Measurements from ENCODE around the gene FBXL7. TPM values are rescaled to one million over a fixed set of nuclear protein-coding genes. Genes with fewer than 3 reads are reported as not detected.

FBXL7 gene
- total RNA-seq, 4 donors from 2014 or later, result 14.2 to 32.1 (median 24.9) TPM

- Histone ChIP-seq H3K27me3 (no peaks in the 10 kb centered on the region), H3K4me1 (peaks cover 0 to 15% (median 0%) of the 10 kb centered on the region in 3 donors), H3K9me3 (no peaks in the 10 kb centered on the region), H3K27ac (no peak overlapping the region), H3K36me3 (no peaks in the 10 kb centered on the region), H3K4me3 (no peak overlapping the region)
- no peak for ATAC-seq
- no peak for TF ChIP-seq EP300 (IDR thresholded peaks at IDR 0.05)
- TF ChIP-seq, protein P1, sequence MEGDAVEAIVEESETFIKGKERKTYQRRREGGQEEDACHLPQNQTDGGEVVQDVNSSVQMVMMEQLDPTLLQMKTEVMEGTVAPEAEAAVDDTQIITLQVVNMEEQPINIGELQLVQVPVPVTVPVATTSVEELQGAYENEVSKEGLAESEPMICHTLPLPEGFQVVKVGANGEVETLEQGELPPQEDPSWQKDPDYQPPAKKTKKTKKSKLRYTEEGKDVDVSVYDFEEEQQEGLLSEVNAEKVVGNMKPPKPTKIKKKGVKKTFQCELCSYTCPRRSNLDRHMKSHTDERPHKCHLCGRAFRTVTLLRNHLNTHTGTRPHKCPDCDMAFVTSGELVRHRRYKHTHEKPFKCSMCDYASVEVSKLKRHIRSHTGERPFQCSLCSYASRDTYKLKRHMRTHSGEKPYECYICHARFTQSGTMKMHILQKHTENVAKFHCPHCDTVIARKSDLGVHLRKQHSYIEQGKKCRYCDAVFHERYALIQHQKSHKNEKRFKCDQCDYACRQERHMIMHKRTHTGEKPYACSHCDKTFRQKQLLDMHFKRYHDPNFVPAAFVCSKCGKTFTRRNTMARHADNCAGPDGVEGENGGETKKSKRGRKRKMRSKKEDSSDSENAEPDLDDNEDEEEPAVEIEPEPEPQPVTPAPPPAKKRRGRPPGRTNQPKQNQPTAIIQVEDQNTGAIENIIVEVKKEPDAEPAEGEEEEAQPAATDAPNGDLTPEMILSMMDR (IDR thresholded peaks at IDR 0.05), result no peak
- no peak for TF ChIP-seq POLR2A (IDR thresholded peaks at IDR 0.05)
- TF ChIP-seq POLR2AphosphoS5 (IDR thresholded peaks at IDR 0.05), result no peak
- WGBS, 2 donors (ENCODE audit: low coverage in 1 of 2), result 100% methylated on average over 1 of the region's 1 CpG
Observed at GRCh38 chr5:15637345-15637744, 137.4 kb downstream of the FBXL7 start.

- H3K4me1 ChIP-seq, result peaks cover 0 to 16% (median 0%) of the 10 kb centered on the region in 3 donors
- 83 to 86% methylated on average over 1 to 2 of the region's 2 CpGs for WGBS, 2 donors (ENCODE audit: low coverage in 1 of 2)
- H3K4me3 ChIP-seq, result no peak overlapping the region
- H3K27me3 ChIP-seq, result no peaks in the 10 kb centered on the region
- TF ChIP-seq EP300 (IDR thresholded peaks at IDR 0.05), result no peak
- TF ChIP-seq POLR2A (IDR thresholded peaks at IDR 0.05), result no peak
- TF ChIP-seq, protein P1 (IDR thresholded peaks at IDR 0.05), result no peak
- no peak for TF ChIP-seq POLR2AphosphoS5 (IDR thresholded peaks at IDR 0.05)
- no peaks in the 10 kb centered on the region for H3K9me3 ChIP-seq
- no peak overlapping the region for H3K27ac ChIP-seq
- ATAC-seq, result no peak
- H3K36me3 ChIP-seq, result no peaks in the 10 kb centered on the region
Observed at GRCh38 chr5:15637886-15638285, 137.9 kb downstream of the FBXL7 start.

DNA sequence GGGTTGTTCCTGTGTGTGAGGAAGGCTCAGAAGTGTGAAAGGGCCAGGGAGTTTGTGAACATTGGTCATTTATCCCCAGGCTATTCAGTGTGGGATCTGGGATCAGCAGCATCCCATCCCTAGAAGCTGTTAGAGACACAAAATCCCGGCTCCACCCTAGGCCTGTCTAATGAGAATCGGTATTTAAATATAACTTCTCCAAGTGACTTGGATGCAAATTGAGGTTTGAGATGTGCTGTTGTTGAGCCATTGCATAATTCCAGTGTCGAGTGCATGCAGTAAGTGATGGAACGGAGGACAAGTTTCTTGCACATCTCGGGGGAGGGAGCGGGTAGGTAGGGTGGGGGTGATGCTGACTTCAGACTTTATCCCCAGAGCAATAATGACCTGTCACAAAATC is 138.3 kb downstream of the FBXL7 start:
- Histone ChIP-seq H3K4me3 (no peak overlapping the region), H3K27me3 (no peaks in the 10 kb centered on the region), H3K36me3 (no peaks in the 10 kb centered on the region), H3K27ac (no peak overlapping the region), H3K4me1 (peaks cover under 1 to 20% (median 2%) of the 10 kb centered on the region in 3 donors), H3K9me3 (no peaks in the 10 kb centered on the region)
- TF ChIP-seq POLR2A (IDR thresholded peaks at IDR 0.05) (no peak), POLR2AphosphoS5 (IDR thresholded peaks at IDR 0.05) (no peak), EP300 (IDR thresholded peaks at IDR 0.05) (no peak)
- TF ChIP-seq, protein P1 (IDR thresholded peaks at IDR 0.05), result no peak
- no peak for ATAC-seq
- 90% methylated on average over 5 of the region's 6 CpGs; no CpG with 5 or more reads in 1 of the 2 donors for WGBS, 2 donors (ENCODE audit: low coverage in 1 of 2)

- Histone ChIP-seq H3K27ac (no peak overlapping the region), H3K4me1 (peaks cover 6 to 30% (median 9%) of the 10 kb centered on the region in 3 donors), H3K9me3 (no peaks in the 10 kb centered on the region), H3K4me3 (no peak overlapping the region), H3K36me3 (no peaks in the 10 kb centered on the region), H3K27me3 (no peaks in the 10 kb centered on the region)
- no peak for ATAC-seq
- WGBS, 2 donors (ENCODE audit: low coverage in 1 of 2), result 33 to 90% methylated on average over 2 of the region's 2 CpGs
- TF ChIP-seq EP300 (IDR thresholded peaks at IDR 0.05) (no peak), POLR2AphosphoS5 (IDR thresholded peaks at IDR 0.05) (no peak), POLR2A (IDR thresholded peaks at IDR 0.05) (no peak)
- TF ChIP-seq, protein P1 (IDR thresholded peaks at IDR 0.05), result no peak
Observed at GRCh38 chr5:15639288-15639687, 139.3 kb downstream of the FBXL7 start.

DNA sequence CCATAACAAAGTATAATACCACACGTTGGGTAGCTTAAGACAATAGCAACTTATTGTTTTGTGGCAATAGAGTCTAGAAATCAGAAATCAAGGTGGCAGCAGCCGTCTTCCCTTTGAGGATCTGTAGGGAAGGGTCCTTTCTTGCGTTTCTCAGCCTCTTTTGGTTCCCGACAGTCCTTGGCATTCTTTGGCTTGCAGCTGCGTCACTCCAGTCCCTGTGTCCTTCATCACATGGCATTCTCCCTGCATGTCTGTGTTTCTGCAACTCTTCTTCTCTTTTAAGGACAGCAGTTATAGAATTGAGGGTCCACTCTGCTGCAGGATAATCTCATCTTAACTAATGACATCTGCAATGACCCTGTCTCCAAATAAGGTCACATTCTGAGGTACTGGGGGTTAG is 140.1 kb downstream of the FBXL7 start:
- H3K36me3 ChIP-seq, result no peaks in the 10 kb centered on the region
- no peaks in the 10 kb centered on the region for H3K9me3 ChIP-seq
- 96 to 100% methylated on average over 3 to 5 of the region's 5 CpGs for WGBS, 2 donors (ENCODE audit: low coverage in 1 of 2)
- no peak overlapping the region for H3K27ac ChIP-seq
- H3K4me1 ChIP-seq, result peaks cover 6 to 29% (median 9%) of the 10 kb centered on the region in 3 donors
- TF ChIP-seq EP300 (IDR thresholded peaks at IDR 0.05), result no peak
- no peak for TF ChIP-seq POLR2A (IDR thresholded peaks at IDR 0.05)
- TF ChIP-seq, protein P1 (IDR thresholded peaks at IDR 0.05), result no peak
- TF ChIP-seq POLR2AphosphoS5 (IDR thresholded peaks at IDR 0.05), result no peak
- no peak for ATAC-seq
- H3K27me3 ChIP-seq, result no peaks in the 10 kb centered on the region
- no peak overlapping the region for H3K4me3 ChIP-seq
